DMS153 treated with DMSO at 0.1 percent for 48 hours (cell line): ENCODE results near the gene TTLL11.

Experiments used
- DNase-seq: peaks from one replicate; lab custom pipeline; 2025; ENCODE audit not compliant: unreplicated experiment; lab: John Stamatoyannopoulos, UW

The TTLL11 gene

DNA sequence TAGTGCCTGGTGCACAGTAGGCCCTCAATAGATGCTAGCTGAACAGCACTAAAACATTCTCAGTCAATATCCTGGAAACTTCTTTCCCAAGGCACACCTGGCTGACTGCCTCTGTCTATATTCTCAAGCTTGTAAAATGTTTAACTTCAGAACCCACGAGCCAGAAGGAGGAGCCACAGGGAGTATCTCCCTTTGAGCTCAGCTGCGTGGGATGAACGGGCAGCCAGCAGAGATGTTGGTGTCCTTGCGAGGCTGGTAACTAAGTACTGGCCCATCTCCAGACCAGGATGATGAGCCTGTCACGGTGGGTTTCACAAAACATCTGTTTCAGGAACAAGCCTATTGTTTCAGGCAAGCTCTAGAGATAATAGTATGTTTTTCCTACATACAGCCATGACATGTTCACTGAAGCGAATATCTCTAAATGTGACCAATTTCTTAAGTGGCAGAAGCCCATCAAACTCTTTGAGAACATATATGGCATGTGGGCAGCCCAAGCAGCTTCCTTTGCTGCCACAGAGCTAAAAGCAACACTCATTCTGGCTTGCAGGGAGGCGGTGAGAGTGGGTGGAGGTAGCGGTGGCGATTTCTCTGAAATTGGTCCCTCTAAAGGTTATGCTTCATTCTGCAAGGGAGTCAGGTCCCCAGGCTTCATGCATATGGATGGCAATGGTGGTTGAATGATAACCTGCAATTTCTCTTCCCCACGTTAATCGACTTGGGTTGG is 206.2 kb downstream of the TTLL11 start:
- no peak for DNase-seq

DNA sequence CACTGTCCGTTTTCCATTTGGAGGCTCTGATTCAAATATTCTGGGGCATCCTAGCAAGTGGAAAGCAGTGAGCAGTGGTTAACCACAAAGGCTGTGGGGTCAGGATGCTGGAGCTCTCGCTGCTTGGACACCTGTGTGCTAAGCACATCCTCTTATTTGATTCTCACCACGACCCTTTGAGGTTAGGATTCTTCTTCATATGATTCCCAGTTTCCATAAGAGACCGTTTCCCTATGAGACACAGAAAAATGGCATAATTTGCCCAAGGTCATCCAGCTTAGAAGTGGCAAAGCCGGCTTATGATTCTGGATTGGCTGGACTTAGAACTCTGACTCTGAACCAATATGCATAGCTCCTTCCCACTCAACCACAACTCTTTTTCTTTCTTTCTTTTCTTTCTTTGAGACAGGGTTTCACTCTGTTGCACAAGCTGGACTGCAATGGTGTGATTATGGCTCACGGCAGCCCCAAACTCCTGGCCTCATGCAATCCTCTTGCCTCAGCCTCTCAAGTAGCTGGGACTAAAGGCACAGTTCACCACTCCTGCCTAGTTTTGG is 207.7 kb downstream of the TTLL11 start:
- no peak for DNase-seq

DNA sequence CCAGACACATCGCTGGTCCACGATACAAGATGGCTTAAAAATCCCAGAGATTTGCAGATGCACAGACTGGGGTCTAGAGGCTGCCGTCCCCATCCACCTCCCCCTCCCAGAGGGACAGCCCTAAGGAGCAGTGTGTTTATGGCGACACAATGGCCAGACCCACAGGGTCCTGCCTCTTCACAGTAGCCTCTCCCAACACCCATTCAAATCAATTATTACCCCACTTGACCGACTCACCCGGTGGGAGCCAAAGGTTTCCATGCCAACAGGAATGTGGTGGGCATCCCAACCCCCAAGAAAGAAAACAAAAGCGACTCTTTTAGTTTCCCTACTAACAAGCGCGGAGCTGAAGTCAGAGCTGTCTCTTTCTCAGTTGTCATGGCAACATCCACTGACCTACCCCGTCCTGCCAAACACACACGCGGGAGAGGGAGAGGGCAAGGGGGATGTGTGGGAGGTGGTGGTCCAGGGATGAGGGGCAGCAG is 209.0 kb downstream of the TTLL11 start:
- DNase-seq = no peak

DNA sequence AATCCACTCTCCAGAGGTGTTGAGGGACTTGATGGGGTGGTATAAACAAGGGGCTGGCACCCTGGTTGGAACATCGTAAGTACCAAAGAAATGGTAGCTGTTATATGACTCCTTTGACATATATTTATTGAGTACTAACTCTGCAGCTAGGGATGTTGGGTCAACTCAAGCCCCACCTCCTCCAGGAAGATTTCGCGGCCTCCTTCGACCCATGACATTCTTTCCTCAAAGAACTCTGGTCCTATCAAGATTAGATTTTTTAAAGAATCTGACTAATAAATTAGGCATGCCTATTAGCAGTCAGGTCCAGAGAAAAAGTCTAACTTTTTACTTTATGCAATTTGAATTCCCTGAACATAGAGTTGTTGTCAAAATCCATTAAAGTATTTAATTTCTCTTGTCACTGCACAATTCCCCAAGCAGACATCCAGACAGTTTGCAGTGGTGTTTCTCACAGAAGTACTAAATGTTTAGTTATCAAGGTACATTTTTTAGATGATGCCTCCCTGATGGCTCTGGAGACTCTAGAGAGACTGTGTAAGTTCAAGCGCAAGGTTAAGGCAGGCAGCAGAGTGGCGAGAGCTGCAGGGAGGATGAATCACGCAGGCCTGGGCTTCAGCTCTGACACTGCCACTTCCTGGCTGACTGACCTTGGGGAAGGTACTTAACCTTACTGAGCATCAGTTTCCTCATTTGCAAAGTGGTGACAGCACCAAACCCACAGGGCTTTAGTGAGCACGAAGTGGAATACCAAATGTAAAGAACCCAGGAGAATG is 209.6 kb downstream of the TTLL11 start:
- no peak for DNase-seq

DNA sequence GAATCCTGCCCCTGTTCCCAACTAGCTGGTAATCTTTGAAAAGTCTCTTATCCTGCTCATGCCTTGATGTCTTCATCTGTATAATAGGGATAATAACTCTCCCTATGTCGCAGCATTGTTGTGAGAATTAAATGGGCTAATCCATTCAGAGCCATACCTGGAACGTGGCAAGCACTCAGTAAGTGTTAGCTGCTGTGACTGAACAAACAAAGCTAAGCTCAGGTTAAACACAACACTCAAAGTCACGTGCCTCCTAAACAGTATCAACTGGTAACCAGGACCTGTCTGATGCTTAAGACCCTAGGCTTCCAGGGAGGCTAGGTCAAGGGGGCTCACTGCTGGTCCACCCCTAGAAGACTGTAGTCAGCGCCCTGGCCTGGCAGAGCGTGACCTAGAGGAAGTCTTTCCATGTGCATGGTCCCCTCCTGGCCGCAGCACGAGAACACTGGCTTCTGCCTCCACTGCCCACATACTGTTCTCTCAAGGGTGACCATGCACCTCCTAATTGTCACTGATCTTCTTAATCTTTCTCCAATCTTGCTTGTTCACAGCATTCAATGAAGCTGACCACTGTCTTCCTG is 211.1 kb downstream of the TTLL11 start:
- no peak for DNase-seq

DNA sequence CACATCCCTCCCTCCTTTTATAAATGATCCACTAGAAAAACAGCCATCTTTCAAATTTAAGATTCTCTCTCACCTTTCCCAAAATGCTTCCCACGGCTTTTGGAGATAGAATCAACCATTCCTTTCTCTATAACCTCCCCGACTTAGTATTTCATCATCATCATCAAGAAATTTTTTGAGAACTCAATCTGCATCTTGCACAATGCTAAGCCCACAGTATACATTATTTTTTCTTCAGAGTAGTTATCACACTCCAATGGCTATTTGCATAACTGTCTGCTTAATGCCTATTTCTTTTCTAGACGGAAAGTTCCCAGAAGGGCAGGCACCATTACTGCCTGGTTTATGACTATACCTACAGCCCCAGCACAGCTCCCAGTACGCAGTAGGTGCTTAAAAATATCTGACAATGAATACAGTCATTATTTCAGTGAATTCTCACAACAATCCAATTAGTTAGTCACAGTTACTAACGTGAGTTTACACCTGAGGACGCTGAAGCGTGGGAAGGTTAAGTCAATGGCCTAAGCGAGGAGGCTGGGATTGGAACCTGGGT is 212.7 kb downstream of the TTLL11 start:
- no peak for DNase-seq

DNA sequence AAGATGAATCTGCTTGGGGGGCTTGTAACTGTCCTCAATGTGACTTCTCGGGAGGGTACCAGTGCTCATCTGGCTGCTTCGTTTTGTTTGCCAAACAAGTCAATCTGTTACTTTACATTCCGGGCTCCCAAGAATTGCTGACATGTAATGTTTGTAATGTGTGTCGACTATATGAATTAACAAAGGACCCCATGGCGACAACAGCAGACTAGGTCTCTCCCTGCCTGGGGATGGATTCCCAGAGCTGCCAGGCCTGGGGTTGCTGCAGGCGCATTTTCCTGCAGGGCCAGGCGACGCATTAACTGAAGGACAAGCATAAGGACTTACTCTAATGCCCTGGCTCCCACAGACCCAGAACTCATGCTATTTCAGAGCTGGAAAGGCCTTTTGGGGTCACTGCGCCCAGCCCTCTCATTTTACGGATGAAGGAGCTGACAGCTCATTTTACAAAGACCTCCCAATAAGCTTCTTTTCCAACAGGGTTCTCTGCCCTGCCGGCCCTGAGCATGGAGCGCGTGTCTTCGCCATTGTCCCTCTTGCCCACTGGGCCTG is 214.8 kb downstream of the TTLL11 start:
- DNase-seq = no peak

DNA sequence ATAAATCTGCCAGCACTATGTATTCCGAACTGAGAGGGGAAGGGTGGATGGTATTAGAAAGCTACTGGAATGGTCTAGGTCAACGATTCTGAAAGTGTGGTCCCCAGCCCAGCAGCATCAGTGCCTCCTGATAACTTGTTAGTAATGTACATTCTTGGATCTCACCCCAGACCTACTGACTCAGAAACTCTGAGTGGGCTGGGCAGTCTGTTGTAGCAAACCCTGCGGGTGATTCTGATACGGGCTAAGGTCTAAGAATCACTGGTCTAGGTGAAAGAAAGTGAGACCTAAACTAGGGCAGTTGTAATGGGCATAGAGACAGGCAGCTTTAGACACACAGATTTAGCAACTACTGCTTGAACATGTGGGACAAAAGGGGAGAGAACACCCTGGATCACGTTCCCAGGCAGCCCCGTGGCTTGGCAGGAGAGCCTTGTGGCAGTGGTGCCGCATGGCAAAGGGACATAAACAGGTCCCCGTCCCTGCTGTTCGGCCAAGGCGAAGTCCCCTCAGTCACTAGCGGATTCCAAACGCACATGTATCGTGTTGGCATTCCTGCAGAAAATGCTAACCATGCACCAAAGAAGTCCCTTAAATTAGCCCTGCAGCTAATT is 216.3 kb downstream of the TTLL11 start:
- no peak for DNase-seq

DNA sequence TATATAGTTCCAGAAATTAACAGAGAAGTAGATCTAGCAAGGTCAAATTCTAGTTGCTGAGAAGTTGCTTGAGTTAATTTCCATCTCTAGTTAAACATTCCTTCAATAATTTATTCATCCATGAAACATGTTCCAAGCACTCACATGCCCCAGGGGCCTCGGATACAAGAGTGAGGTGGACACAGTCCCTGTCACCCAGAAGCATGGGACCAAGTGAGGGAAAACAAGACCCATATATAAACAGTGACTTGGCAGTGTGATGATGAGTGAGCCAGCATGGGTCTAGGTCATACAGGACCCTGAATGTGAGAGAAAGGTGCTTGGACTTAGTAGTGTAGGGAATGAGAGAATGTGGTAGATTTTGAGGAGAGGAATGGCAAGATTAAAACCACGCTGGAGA is 216.9 kb downstream of the TTLL11 start:
- DNase-seq = no peak

DNA sequence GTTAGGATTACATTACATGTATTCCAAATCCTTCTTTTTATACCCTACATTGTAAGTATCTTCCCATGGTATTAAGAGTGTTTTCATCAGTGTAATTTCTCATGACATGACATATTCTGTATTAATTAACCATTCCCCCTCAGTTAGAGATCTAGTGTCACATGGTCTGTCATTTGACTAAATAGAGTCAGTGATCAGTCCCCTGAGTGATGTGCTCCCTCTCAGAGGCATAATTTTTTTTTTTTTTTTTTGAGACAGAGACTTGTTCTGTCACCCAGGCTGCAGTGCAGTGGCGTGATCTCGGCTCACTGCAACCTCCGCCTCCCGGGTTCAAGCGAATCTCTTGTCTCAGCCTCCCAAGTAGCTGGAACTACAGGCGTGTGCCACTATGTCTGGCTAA is 218.6 kb downstream of the TTLL11 start:
- DNase-seq = no peak

DNA sequence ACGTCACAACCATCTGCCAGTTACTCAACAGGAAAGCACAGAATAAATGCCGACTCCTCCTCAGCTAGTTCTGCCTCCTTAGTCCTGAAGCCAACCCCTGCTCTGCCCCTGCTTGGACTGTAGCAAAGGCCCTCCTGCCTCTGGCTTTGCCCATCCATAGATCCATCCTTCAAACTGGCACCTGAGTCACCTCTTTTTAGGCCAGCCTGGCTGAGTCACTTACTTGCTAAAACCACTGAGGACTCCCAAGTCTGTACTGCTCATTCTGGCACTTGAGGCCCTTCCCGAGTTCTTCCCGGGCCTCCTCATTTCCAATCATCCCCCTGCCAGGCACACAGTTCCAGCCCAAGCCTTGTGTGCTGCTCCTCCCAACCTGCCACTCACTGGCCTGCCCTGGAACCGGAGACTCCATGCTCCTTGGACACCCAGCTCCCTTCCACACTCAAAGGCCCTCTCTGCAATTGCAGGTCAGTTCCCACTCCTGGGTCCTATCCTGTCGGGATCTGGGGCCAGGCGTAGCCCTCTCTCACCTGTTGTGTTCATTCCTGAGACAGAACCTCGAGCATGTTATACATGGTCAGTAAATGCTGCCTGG is 221.6 kb downstream of the TTLL11 start:
- DNase-seq = no peak

DNA sequence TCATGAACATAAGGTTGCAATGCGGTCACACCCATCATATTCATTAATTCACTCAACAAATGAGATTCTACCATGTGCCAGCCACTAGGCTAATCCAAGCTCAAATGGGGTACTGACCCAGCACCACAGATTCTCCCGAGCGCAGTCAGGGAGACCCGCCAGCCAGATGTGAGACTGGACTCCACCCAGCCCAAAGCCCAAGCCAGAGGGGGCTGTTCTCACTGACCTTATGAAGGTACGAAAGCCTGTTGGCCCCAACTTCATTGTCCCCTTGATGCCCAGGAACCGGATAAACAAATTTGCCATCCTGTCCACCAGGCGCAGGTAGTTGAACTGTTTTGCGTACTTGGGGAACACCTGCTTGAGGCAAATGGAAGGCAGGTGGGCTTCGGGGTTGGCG is 222.8 kb downstream of the TTLL11 start:
- no peak for DNase-seq

DNA sequence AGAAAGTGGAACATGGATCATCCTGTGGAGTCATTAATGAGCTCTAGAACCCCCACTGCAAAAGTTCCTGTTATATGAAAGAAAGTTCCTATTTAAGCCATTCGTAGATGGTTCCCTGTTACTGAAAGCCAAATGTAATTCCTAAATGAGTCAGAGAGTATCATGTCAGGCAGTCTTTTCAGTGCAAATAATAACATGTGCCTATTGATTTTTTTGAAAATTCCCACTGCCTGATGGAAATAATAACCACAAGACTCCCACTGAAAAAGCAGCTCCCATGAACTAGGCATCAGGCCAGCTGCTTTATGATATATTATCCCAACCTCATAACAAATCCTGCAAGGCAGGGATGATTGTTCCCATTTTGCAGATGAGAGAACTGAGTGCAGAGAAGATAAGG is 224.5 kb downstream of the TTLL11 start:
- DNase-seq = no peak

DNA sequence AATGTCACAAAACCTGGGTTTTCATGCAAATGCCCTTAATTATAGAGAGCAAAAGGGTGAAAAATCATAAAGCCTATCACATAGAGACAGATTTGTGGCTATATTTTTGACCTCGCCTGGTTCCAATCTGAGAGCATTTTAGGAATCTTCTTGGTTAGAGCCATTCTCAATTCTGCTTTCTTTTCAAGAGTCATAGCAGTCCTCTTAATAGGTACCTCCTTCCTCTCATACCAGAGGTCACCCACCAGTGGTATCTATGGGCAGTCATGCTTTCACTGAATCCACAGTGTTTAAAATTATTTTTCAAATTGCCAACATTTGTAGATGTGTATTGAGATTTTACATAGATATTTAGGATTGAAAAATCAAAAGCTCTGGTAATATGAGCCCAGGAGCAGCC is 226.2 kb downstream of the TTLL11 start:
- DNase-seq = no peak

DNA sequence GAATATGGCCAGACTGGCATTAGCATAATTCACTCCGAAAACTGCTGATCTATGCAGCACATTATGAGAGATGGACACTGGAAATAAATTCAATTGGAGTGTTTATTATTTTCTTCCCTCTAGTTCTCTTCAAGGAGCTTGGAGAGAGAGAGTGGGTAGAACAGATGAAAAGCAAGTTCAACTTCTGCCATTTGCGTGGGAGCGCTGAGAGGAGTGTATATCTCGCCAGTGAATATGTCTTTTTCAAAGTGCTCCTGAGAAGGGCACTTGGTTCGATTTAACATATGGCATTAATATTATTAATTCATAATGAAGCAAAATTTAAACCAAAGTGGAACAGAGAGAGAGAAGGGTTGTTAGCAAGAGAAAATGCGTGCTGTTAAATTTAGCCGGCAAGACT is 227.2 kb downstream of the TTLL11 start:
- no peak for DNase-seq

DNA sequence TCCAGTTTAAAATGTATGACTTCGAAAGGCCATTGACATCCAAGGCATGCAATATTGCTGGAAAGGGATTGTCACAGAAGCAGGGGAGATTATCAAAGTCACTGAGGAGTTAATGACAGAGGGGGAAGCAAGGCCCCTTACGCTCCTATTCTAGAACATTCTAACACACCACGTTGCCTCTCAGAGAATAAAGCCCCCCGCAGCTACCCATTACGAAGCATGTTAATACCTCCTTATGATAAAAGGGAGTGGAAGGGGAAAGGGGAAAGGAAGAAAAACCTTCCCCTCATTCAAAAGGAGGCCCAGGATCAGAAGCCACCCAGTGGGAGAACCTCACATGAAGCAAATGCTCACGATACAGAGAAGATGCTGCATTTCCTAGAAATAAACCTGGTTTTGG is 228.0 kb downstream of the TTLL11 start:
- DNase-seq = no peak

DNA sequence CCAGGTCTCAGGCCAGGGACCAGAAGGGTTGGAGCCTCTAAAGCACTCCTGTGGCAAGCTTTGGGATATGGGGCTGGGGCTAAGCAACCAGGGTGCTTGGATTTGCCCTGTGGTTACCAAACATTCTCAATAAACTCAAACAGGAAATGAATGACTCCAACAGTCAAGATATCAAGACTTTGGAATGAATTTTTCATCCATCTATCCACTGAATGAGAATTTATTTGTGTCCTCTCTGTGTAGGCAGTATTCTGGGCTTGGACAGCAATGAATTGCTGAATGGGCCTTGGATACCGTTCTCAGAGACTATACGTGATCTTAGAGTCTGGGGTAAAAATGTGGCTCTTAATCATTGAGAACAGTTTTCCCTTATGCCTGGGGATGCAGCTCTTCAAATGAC is 229.2 kb downstream of the TTLL11 start:
- no peak for DNase-seq

DNA sequence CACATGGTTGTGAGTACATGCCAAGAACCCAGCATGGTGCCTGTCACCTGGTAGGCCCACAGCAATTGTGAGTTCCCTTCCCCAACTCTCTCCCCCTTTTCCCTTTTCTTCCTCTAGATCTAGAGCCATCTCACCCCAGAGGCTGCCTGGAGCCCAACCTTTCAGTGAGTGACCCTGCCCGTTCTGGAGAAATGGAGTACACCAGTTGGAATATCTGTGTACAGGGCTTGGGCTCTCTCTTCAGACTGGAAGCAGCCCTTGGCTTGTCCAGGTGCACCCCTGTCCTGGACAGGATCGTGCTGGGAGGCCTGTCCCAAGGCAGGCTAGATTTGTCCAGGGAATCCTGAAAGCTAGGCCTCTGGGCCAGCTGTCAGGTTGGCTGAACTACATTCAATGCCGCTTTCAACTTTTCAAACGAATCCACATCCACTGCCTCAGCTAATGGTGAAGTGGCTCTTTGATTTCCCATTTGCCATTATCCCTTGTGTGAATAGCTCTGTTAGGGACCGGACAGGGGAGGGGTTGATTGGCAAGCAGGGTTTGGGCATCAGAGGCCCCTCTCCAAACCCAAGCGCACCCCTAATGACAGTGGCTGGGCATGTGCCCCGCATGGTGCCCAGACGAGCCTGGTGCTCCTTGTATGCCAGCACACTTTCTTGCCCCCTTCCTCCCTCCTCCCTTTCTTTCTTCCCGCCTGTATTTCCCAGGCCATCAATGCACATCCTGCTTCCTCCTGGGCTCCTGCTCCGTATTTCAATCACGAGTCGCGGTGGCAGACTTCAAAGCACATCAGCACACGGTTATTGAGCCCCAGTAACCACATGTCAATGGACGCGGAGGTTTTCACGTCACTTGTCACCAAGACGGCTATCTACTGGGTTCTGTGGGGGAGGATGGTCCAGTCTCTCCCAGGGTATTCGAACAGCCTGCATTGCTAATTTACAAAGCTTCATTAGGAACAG is 230.5 kb downstream of the TTLL11 start:
- DNase-seq = no peak

DNA sequence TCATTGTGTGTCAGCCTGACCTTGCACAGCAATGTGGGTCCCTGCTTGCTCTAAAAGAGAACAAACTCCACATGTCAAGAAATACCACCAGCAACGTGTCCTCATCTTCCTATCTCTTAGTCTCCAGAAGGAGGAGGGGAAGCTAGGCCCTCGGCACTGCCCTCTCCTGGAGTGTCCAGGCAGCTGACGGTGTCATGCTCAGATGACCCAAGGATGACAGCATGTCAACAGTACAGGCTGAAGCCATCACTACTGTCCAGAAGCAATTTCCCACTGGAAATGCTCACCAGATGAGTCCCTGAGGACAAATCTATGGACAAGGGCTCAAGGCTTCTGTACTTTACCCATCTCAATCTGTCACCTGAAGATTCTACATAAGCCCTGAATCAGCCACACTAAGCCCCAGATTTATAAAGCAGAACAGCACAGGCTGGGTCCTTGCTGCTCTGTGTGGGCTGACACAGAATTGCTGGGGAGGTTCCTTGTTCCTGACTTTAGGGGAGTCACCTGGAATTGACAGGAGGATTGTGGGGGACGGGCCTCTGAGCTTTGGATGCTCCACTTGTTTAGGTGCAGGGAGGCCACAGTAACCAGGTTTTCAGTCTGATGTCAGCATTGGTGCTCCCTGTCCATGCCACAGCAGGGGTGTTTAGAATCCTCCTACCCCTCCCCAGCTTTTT is 231.5 kb downstream of the TTLL11 start:
- no peak for DNase-seq
